ENCODE results near the gene GAS5. TPM values are rescaled to one million over a fixed set of nuclear protein-coding genes. Genes with fewer than 3 reads are reported as not detected.
"Not testable (repeated sequence)": the region's sequence is repeated elsewhere in the genome, so short reads cannot be mapped to it uniquely, and the experiment has no call there.

GAS5 gene
- polyA plus RNA-seq, 1 experiment, result 839 TPM

- POLR2A ChIA-PET, result no interaction called here
- CTCF ChIA-PET, result no interaction called here
- no peak for TF ChIP-seq CTCF (IDR thresholded peaks at IDR 0.05; ENCODE audit: insufficient read depth, low read depth, low read length)
- Histone ChIP-seq H3K4me3 (ENCODE audit: low read depth, low read length) (no peak overlapping the region), H3K27me3 (ENCODE audit: control insufficient read depth, insufficient read depth, low read length) (no peaks in the 10 kb centered on the region), H3K36me3 (ENCODE audit: control insufficient read depth, insufficient read depth, low read length) (peaks cover 6% of the 10 kb centered on the region)
- no peak for DNase-seq (ENCODE audit: low read depth)
Observed at GRCh38 chr1:173884701-173885100, 16.9 kb upstream of the GAS5 start.

- POLR2A ChIA-PET; H3K4me3 ChIP-seq (ENCODE audit: low read depth, low read length); DNase-seq (ENCODE audit: low read depth); H3K36me3 ChIP-seq (ENCODE audit: control insufficient read depth, insufficient read depth, low read length); H3K27me3 ChIP-seq (ENCODE audit: control insufficient read depth, insufficient read depth, low read length); CTCF ChIA-PET: not testable (repeated sequence)
Observed at GRCh38 chr1:173881117-173881516, 13.3 kb upstream of the GAS5 start.

- Histone ChIP-seq H3K4me3 (ENCODE audit: low read depth, low read length) (no peak overlapping the region), H3K36me3 (ENCODE audit: control insufficient read depth, insufficient read depth, low read length) (no peaks in the 10 kb centered on the region; the same call in 1 of the 2 replicates), H3K27me3 (ENCODE audit: control insufficient read depth, insufficient read depth, low read length) (no peaks in the 10 kb centered on the region)
- ChIA-PET POLR2A (interaction anchor here (0.7 kb wide), 1 partner anchor 457 kb away, joined by 4 read pairs; no protein-coding TSS in a partner anchor), CTCF (no interaction called here)
- no peak for TF ChIP-seq CTCF (IDR thresholded peaks at IDR 0.05; ENCODE audit: insufficient read depth, low read depth, low read length)
- DNase-seq (ENCODE audit: low read depth), result no peak
Observed at GRCh38 chr1:173878251-173878650, 10.5 kb upstream of the GAS5 start.

GRCh38 chr1:173876732-173877131 is 8.9 kb upstream of the GAS5 start:
- POLR2A ChIA-PET, result no interaction called here
- no peak for TF ChIP-seq CTCF (IDR thresholded peaks at IDR 0.05; ENCODE audit: insufficient read depth, low read depth, low read length)
- no peak overlapping the region for H3K4me3 ChIP-seq (ENCODE audit: low read depth, low read length)
- CTCF ChIA-PET, result no interaction called here
- no peaks in the 10 kb centered on the region for H3K27me3 ChIP-seq (ENCODE audit: control insufficient read depth, insufficient read depth, low read length)
- DNase-seq (ENCODE audit: low read depth), result no peak
- H3K36me3 ChIP-seq (ENCODE audit: control insufficient read depth, insufficient read depth, low read length), result no peaks in the 10 kb centered on the region; the same call in 1 of the 2 replicates

- no peak overlapping the region for H3K4me3 ChIP-seq (ENCODE audit: low read depth, low read length)
- ChIA-PET CTCF (interaction anchor here (1.3 kb wide), 1 partner anchor 18 kb away, joined by 4 read pairs; no protein-coding TSS in a partner anchor), POLR2A (no interaction called here)
- no peak for DNase-seq (ENCODE audit: low read depth)
- H3K36me3 ChIP-seq (ENCODE audit: control insufficient read depth, insufficient read depth, low read length), result peaks cover 2% of the 10 kb centered on the region
- no peak for TF ChIP-seq CTCF (IDR thresholded peaks at IDR 0.05; ENCODE audit: insufficient read depth, low read depth, low read length)
- H3K27me3 ChIP-seq (ENCODE audit: control insufficient read depth, insufficient read depth, low read length), result no peaks in the 10 kb centered on the region
Observed at GRCh38 chr1:173871500-173871899, 3.7 kb upstream of the GAS5 start.

- Histone ChIP-seq H3K4me3 (ENCODE audit: low read depth, low read length) (no peak overlapping the region), H3K36me3 (ENCODE audit: control insufficient read depth, insufficient read depth, low read length) (peaks cover 2% of the 10 kb centered on the region), H3K27me3 (ENCODE audit: control insufficient read depth, insufficient read depth, low read length) (no peaks in the 10 kb centered on the region)
- TF ChIP-seq CTCF (IDR thresholded peaks at IDR 0.05; ENCODE audit: insufficient read depth, low read depth, low read length), result no peak
- DNase-seq (ENCODE audit: low read depth), result no peak
- ChIA-PET CTCF (interaction anchor here (1.3 kb wide), 1 partner anchor 18 kb away, joined by 4 read pairs; no protein-coding TSS in a partner anchor), POLR2A (no interaction called here)
Observed at GRCh38 chr1:173871091-173871490, 3.3 kb upstream of the GAS5 start.

Data from BJ (cell line).